ENCODE measurements around the gene FOXP1.

Gene FOXP1

GRCh38 chr3:70927239-70927638, 656.3 kb downstream of the FOXP1 start:
- H4K20me1 ChIP-seq (ENCODE audit: insufficient read depth, low read length) = no peaks in the 10 kb centered on the region
- no peak overlapping the region for H3K27ac ChIP-seq (ENCODE audit: low read depth, low read length, poor library complexity, severe bottlenecking)

GRCh38 chr3:70926835-70927234, 656.7 kb downstream of the FOXP1 start:
- Histone ChIP-seq H4K20me1 (ENCODE audit: insufficient read depth, low read length) (no peaks in the 10 kb centered on the region), H3K79me2 (ENCODE audit: insufficient read depth, low read length) (no peaks in the 10 kb centered on the region), H3K9me2 (ENCODE audit: low read depth, low read length) (no peaks in the 10 kb centered on the region), H3K4me3 (ENCODE audit: low read depth, low read length, poor library complexity, severe bottlenecking) (no peak overlapping the region), H3K36me3 (ENCODE audit: insufficient read depth, low read length) (no peaks in the 10 kb centered on the region), H3K27me3 (ENCODE audit: insufficient read depth, low read length) (0 out of 2 replicates have a peak, but pooled peaks cover 3% of the 10 kb centered on the region), H3K9me3 (ENCODE audit: low read length) (no peaks in the 10 kb centered on the region), H3K9ac (ENCODE audit: low read length) (no peak overlapping the region), H3K4me1 (ENCODE audit: insufficient read depth, low read length, severe bottlenecking) (no peaks in the 10 kb centered on the region), H3F3A (ENCODE audit: insufficient read depth, low read length) (no peaks in the 10 kb centered on the region), H3K27ac (ENCODE audit: low read depth, low read length, poor library complexity, severe bottlenecking) (no peak overlapping the region), H3K4me2 (ENCODE audit: low read length) (no peak overlapping the region), H2AFZ (ENCODE audit: low read length) (no peak overlapping the region)
- TF ChIP-seq EZH2 (IDR thresholded peaks at IDR 0.05; ENCODE audit: borderline replicate concordance, low read length) = no peak
- TF ChIP-seq CTCF (IDR thresholded peaks at IDR 0.05; ENCODE audit: low read length) = no peak

More at GRCh38 chr3:70927239-70927638, 656.3 kb downstream of the FOXP1 start:
- TF ChIP-seq CTCF (IDR thresholded peaks at IDR 0.05; ENCODE audit: low read length) = no peak
- TF ChIP-seq EZH2 (IDR thresholded peaks at IDR 0.05; ENCODE audit: borderline replicate concordance, low read length) = no peak
- Histone ChIP-seq H3K36me3 (ENCODE audit: insufficient read depth, low read length) (no peaks in the 10 kb centered on the region), H3K4me2 (ENCODE audit: low read length) (no peak overlapping the region), H3K9ac (ENCODE audit: low read length) (no peak overlapping the region), H3K27me3 (ENCODE audit: insufficient read depth, low read length) (0 out of 2 replicates have a peak, but pooled peaks cover 3% of the 10 kb centered on the region), H3K79me2 (ENCODE audit: insufficient read depth, low read length) (no peaks in the 10 kb centered on the region), H3K9me3 (ENCODE audit: low read length) (no peaks in the 10 kb centered on the region), H2AFZ (ENCODE audit: low read length) (no peak overlapping the region), H3K4me1 (ENCODE audit: insufficient read depth, low read length, severe bottlenecking) (no peaks in the 10 kb centered on the region), H3K9me2 (ENCODE audit: low read depth, low read length) (no peaks in the 10 kb centered on the region), H3F3A (ENCODE audit: insufficient read depth, low read length) (no peaks in the 10 kb centered on the region), H3K4me3 (ENCODE audit: low read depth, low read length, poor library complexity, severe bottlenecking) (no peak overlapping the region)

- no peak overlapping the region for H3K9ac ChIP-seq (ENCODE audit: low read length)
- H3K27ac ChIP-seq (ENCODE audit: low read depth, low read length, poor library complexity, severe bottlenecking) = no peak overlapping the region
- no peak overlapping the region for H2AFZ ChIP-seq (ENCODE audit: low read length)
- no peaks in the 10 kb centered on the region for H3K79me2 ChIP-seq (ENCODE audit: insufficient read depth, low read length)
- H3K9me3 ChIP-seq (ENCODE audit: low read length) = no peaks in the 10 kb centered on the region
- TF ChIP-seq CTCF (IDR thresholded peaks at IDR 0.05; ENCODE audit: low read length) = no peak
- TF ChIP-seq EZH2 (IDR thresholded peaks at IDR 0.05; ENCODE audit: borderline replicate concordance, low read length) = no peak
- no peaks in the 10 kb centered on the region for H3K9me2 ChIP-seq (ENCODE audit: low read depth, low read length)
- H3K4me3 ChIP-seq (ENCODE audit: low read depth, low read length, poor library complexity, severe bottlenecking) = no peak overlapping the region
- H3K36me3 ChIP-seq (ENCODE audit: insufficient read depth, low read length) = no peaks in the 10 kb centered on the region
- H3K27me3 ChIP-seq (ENCODE audit: insufficient read depth, low read length) = 0 out of 2 replicates have a peak, but pooled peaks cover 6% of the 10 kb centered on the region
- no peaks in the 10 kb centered on the region for H4K20me1 ChIP-seq (ENCODE audit: insufficient read depth, low read length)
- H3K4me1 ChIP-seq (ENCODE audit: insufficient read depth, low read length, severe bottlenecking) = no peaks in the 10 kb centered on the region
- H3K4me2 ChIP-seq (ENCODE audit: low read length) = no peak overlapping the region
- no peaks in the 10 kb centered on the region for H3F3A ChIP-seq (ENCODE audit: insufficient read depth, low read length)
Observed at GRCh38 chr3:70919661-70920060, 663.9 kb downstream of the FOXP1 start.
